H9 (cell line): ENCODE measurements around the gene MAPT. TPM values are rescaled to one million over a fixed set of nuclear protein-coding genes. Genes with fewer than 3 reads are reported as not detected.

Source experiments
- DNase-seq: peaks from one replicate; pipeline ENCODE4 v3.0.0-alpha.2; 2017
- H2AFZ ChIP-seq: one replicate; pipeline ENCODE4 v1.6.1; 2013; ENCODE audit warnings: mild to moderate bottlenecking, low read length, control low read depth, moderate library complexity
- H2AK5ac ChIP-seq: 2 replicates; pipeline ENCODE4 v1.6.1; 2013; ENCODE audit warnings: low read length, control low read depth, mixed read lengths; ENCODE audit not compliant: insufficient read length
- H2BK120ac ChIP-seq: one replicate; pipeline ENCODE4 v1.6.1; 2013; ENCODE audit warnings: low read depth, mild to moderate bottlenecking, low read length, control low read depth, inconsistent platforms; ENCODE audit not compliant: poor library complexity, severe bottlenecking
- H2BK12ac ChIP-seq: 2 replicates; pipeline ENCODE4 v1.6.1; 2013; ENCODE audit warnings: low read length, control low read depth, mixed read lengths, low read depth; ENCODE audit not compliant: insufficient read length
- H2BK15ac ChIP-seq: 2 replicates; pipeline ENCODE4 v1.6.1; 2013; ENCODE audit warnings: low read depth, low read length, control low read depth
- H2BK20ac ChIP-seq: one replicate; pipeline ENCODE4 v1.6.1; 2013; ENCODE audit warnings: low read depth, mild to moderate bottlenecking, low read length, control low read depth, inconsistent platforms; ENCODE audit not compliant: poor library complexity, severe bottlenecking
- H2BK5ac ChIP-seq: 2 replicates; pipeline ENCODE4 v1.6.1; 2013; ENCODE audit warnings: low read length, control low read depth, mixed read lengths; ENCODE audit not compliant: insufficient read length
- H3K14ac ChIP-seq: 2 replicates; pipeline ENCODE4 v1.6.1; 2013; ENCODE audit warnings: low read length, control low read depth; ENCODE audit not compliant: insufficient read depth
- H3K18ac ChIP-seq: 2 replicates; pipeline ENCODE4 v1.6.1; 2013; ENCODE audit warnings: low read depth, mild to moderate bottlenecking, mixed read lengths, low read length, control low read depth; ENCODE audit not compliant: insufficient read length
- H3K23ac ChIP-seq: 2 replicates; pipeline ENCODE4 v1.6.1; 2013; ENCODE audit warnings: low read length, control low read depth, mixed read lengths, low read depth; ENCODE audit not compliant: insufficient read length
- H3K23me2 ChIP-seq: 2 replicates; pipeline ENCODE4 v1.6.1; 2013; ENCODE audit warnings: low read depth, mild to moderate bottlenecking, mixed read lengths, low read length, control low read depth; ENCODE audit not compliant: insufficient read length, poor library complexity, severe bottlenecking
- H3K27ac ChIP-seq: 2 replicates; pipeline ENCODE4 v1.5.1; 2013; ENCODE audit warnings: low read length, control low read depth, mixed read lengths, low read depth; ENCODE audit not compliant: insufficient read length
- H3K27me3 ChIP-seq: 2 replicates; pipeline ENCODE4 v1.6.1; 2013; ENCODE audit warnings: low read length, control low read depth, inconsistent platforms; ENCODE audit not compliant: insufficient read depth
- H3K4ac ChIP-seq: 2 replicates; pipeline ENCODE4 v1.6.1; 2013; ENCODE audit warnings: low read depth, mild to moderate bottlenecking, control low read depth, inconsistent platforms, low read length, moderate library complexity
- H3K4me1 ChIP-seq: 2 replicates; pipeline ENCODE4 v1.6.1; 2013; ENCODE audit warnings: low read length, control low read depth, inconsistent platforms; ENCODE audit not compliant: insufficient read depth
- H3K4me2 ChIP-seq: 2 replicates; pipeline ENCODE4 v1.6.1; 2013; ENCODE audit warnings: low read length, control low read depth, mixed read lengths; ENCODE audit not compliant: insufficient read length, insufficient read depth
- H3K56ac ChIP-seq: 2 replicates; pipeline ENCODE4 v1.6.1; 2013; ENCODE audit warnings: low read depth, mild to moderate bottlenecking, mixed read lengths, low read length, control low read depth; ENCODE audit not compliant: insufficient read length
- H3K79me1 ChIP-seq: 2 replicates; pipeline ENCODE4 v1.6.1; 2013; ENCODE audit warnings: low read depth, mild to moderate bottlenecking, moderate library complexity, low read length, control low read depth, inconsistent platforms; ENCODE audit not compliant: insufficient read depth, poor library complexity, severe bottlenecking
- H3K79me2 ChIP-seq: 2 replicates; pipeline ENCODE4 v1.6.1; 2013; ENCODE audit warnings: low read length, control low read depth, inconsistent platforms; ENCODE audit not compliant: insufficient read depth
- H3K9ac ChIP-seq: 2 replicates; pipeline ENCODE4 v1.6.1; 2013; ENCODE audit warnings: low read length, control low read depth, mixed read lengths; ENCODE audit not compliant: insufficient read length; ENCODE audit errors: extremely low read depth
- H3K9me3 ChIP-seq: one replicate; pipeline ENCODE4 v1.6.1; 2013; ENCODE audit warnings: low read depth, low read length, inconsistent platforms; ENCODE audit not compliant: control insufficient read depth
- H3T11ph ChIP-seq: one replicate; pipeline ENCODE4 v1.6.1; 2013; ENCODE audit warnings: mild to moderate bottlenecking, low read length, control low read depth, inconsistent platforms
- H4K20me1 ChIP-seq: one replicate; pipeline ENCODE4 v1.6.1; 2013; ENCODE audit not compliant: control insufficient read depth, insufficient read length, insufficient read depth
- H4K5ac ChIP-seq: 2 replicates; pipeline ENCODE4 v1.6.1; 2013; ENCODE audit warnings: low read depth, mild to moderate bottlenecking, mixed read lengths, low read length, control low read depth; ENCODE audit not compliant: insufficient read length
- H4K8ac ChIP-seq: replicated peaks from 2 replicates; pipeline ENCODE4 v1.6.1; 2013; ENCODE audit warnings: low read length, control low read depth, mixed read lengths, low read depth; ENCODE audit not compliant: insufficient read length
- H4K91ac ChIP-seq: 2 replicates; pipeline ENCODE4 v1.6.1; 2013; ENCODE audit warnings: low read depth, mild to moderate bottlenecking, moderate library complexity, mixed read lengths, low read length, control low read depth; ENCODE audit not compliant: insufficient read length
- H3K27ac Mint-ChIP-seq, 3 experiments: 2 replicates in 2 of 3; 3 replicates in 1 of 3; pipeline ENCODE4 v1.8.0; 2020 to 2021; ENCODE audit warnings: mixed read lengths in 3 of 3, mild to moderate bottlenecking in 1 of 3, moderate library complexity in 1 of 3
- H3K27me3 Mint-ChIP-seq: 2 replicates; pipeline ENCODE4 v1.8.0; 2021; ENCODE audit warnings: low read depth, mild to moderate bottlenecking, moderate library complexity, mixed read lengths
- H3K36me3 Mint-ChIP-seq, 3 experiments: 2 replicates in 2 of 3; 3 replicates in 1 of 3; pipeline ENCODE4 v1.8.0; 2020 to 2021; ENCODE audit warnings: low read depth in 3 of 3, mixed read lengths in 3 of 3; ENCODE audit not compliant: insufficient read depth in 1 of 3
- H3K4me1 Mint-ChIP-seq, 2 experiments: 2 replicates each; pipeline ENCODE4 v1.8.0; 2020; ENCODE audit warnings: mixed read lengths in 2 of 2
- H3K4me3 Mint-ChIP-seq, 2 experiments: 2 replicates in 1 of 2; 3 replicates in 1 of 2; pipeline ENCODE4 v1.8.0; 2020 to 2021; ENCODE audit warnings: mild to moderate bottlenecking in 2 of 2, mixed read lengths in 2 of 2, moderate library complexity in 1 of 2
- H3K9me3 Mint-ChIP-seq, 2 experiments: 2 replicates in 1 of 2; 3 replicates in 1 of 2; pipeline ENCODE4 v1.8.0; 2020; ENCODE audit warnings: mild to moderate bottlenecking in 2 of 2, mixed read lengths in 2 of 2, moderate library complexity in 1 of 2
- WGBS: extraction: QIAGEN DNeasy Blood & Tissue Kit; methylation state at CpG from one replicate; pipeline ENCODE4 v1.1.7; 2013; ENCODE audit warnings: missing lambda C conversion rate, low lambda C conversion rate, mixed read lengths; ENCODE audit not compliant: insufficient read length; ENCODE audit errors: extremely low coverage; 5-methylcytosine and 5-hydroxymethylcytosine counted together
- total RNA-seq: library from RNA; stranded (reverse); gene quantifications from 2 replicates; pipeline ENCODE4 v1.2.1, GENCODE V29; 2021
- TF ChIP-seq, protein P1 (sequence below): fragments of 200-600 bp; sonication (generic); conservative IDR thresholded peaks from 3 replicates; pipeline ENCODE4 v1.8.0; 2021; ENCODE audit warnings: antibody characterized with exemption, mild to moderate bottlenecking

MAPT gene
- total RNA-seq, 1 experiment from 2014 or later, result 1.6 TPM

DNA sequence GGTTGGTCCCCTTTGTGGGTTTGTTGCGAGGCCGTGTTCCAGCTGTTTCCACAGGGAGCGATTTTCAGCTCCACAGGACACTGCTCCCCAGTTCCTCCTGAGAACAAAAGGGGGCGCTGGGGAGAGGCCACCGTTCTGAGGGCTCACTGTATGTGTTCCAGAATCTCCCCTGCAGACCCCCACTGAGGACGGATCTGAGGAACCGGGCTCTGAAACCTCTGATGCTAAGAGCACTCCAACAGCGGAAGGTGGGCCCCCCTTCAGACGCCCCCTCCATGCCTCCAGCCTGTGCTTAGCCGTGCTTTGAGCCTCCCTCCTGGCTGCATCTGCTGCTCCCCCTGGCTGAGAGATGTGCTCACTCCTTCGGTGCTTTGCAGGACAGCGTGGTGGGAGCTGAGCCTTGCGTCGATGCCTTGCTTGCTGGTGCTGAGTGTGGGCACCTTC is 77.4 kb downstream of the MAPT start:
- no peak overlapping the region for H2BK5ac ChIP-seq
- no peak overlapping the region for H2BK120ac ChIP-seq
- no peak overlapping the region for H2BK20ac ChIP-seq
- Mint-ChIP-seq H3K4me3 (no peak overlapping the region), H3K4me1 (no peaks in the 10 kb centered on the region), H3K9me3 (no peaks in the 10 kb centered on the region; a peak in 1 of 5 replicates), H3K27ac (no peak overlapping the region), H3K36me3 (no peaks in the 10 kb centered on the region), H3K27me3 (peaks cover 29% of the 10 kb centered on the region)
- no peak overlapping the region for H2BK12ac ChIP-seq
- no peak overlapping the region for H2BK15ac ChIP-seq
- H3K23ac ChIP-seq, result no peak overlapping the region
- no peaks in the 10 kb centered on the region for H3K27me3 ChIP-seq
- H2AFZ ChIP-seq, result no peak overlapping the region
- no peaks in the 10 kb centered on the region for H3K4me1 ChIP-seq
- H3T11ph ChIP-seq, result no peak overlapping the region
- H3K79me1 ChIP-seq, result no peaks in the 10 kb centered on the region
- H3K27ac ChIP-seq, result no peak overlapping the region
- H2AK5ac ChIP-seq, result no peak overlapping the region
- H3K56ac ChIP-seq, result no peak overlapping the region
- peak; percentile 70 for DNase-seq
- H4K5ac ChIP-seq, result no peak overlapping the region
- no peak overlapping the region for H3K4me2 ChIP-seq
- H3K9me3 ChIP-seq, result no peaks in the 10 kb centered on the region
- no peaks in the 10 kb centered on the region for H3K23me2 ChIP-seq
- no peaks in the 10 kb centered on the region for H4K20me1 ChIP-seq
- no CpG with 5 or more reads among the region's 14 CpGs for WGBS
- H4K8ac ChIP-seq, result no peak overlapping the region
- H3K14ac ChIP-seq, result no peak overlapping the region
- H3K9ac ChIP-seq, result no peak overlapping the region
- TF ChIP-seq, protein P1, sequence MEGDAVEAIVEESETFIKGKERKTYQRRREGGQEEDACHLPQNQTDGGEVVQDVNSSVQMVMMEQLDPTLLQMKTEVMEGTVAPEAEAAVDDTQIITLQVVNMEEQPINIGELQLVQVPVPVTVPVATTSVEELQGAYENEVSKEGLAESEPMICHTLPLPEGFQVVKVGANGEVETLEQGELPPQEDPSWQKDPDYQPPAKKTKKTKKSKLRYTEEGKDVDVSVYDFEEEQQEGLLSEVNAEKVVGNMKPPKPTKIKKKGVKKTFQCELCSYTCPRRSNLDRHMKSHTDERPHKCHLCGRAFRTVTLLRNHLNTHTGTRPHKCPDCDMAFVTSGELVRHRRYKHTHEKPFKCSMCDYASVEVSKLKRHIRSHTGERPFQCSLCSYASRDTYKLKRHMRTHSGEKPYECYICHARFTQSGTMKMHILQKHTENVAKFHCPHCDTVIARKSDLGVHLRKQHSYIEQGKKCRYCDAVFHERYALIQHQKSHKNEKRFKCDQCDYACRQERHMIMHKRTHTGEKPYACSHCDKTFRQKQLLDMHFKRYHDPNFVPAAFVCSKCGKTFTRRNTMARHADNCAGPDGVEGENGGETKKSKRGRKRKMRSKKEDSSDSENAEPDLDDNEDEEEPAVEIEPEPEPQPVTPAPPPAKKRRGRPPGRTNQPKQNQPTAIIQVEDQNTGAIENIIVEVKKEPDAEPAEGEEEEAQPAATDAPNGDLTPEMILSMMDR, result peak; percentile 77
- no peaks in the 10 kb centered on the region for H3K79me2 ChIP-seq
- H3K4ac ChIP-seq, result no peak overlapping the region
- no peak overlapping the region for H4K91ac ChIP-seq
- no peak overlapping the region for H3K18ac ChIP-seq
